K562 (cell line): ENCODE measurements around the gene ARF5.

Experiments used
- CAMTA2 ChIP-seq: fragments of 250-450 bp; sonication (Bioruptor Pico); conservative IDR thresholded peaks from 2 replicates; pipeline ENCODE4 v1.5.1; 2022
- CTCF ChIP-seq, 3 experiments: IDR thresholded peaks in 2 of 3; conservative IDR thresholded peaks in 1 of 3; 2 replicates each; pipeline ENCODE4 v1.5.1; 2011 to 2012; ENCODE audit warnings: low read length in 3 of 3, mild to moderate bottlenecking in 3 of 3, control low read depth in 2 of 3, improper control_type of control experiment in 1 of 3, inconsistent platforms in 1 of 3, low read depth in 1 of 3, mixed read lengths in 1 of 3, moderate library complexity in 1 of 3; ENCODE audit not compliant: insufficient read depth in 2 of 3
- ELF2 ChIP-seq: fragments of 250-450 bp; sonication (Bioruptor Pico); IDR thresholded peaks from 2 replicates; pipeline ENCODE4 v1.5.0; 2021; ENCODE audit warnings: mild to moderate bottlenecking
- ELK1 ChIP-seq: sonication (generic); formaldehyde crosslinking; IDR thresholded peaks from 2 replicates; pipeline ENCODE4 v1.8.1; 2022; ENCODE audit warnings: missing genetic modification reagents
- HNRNPL ChIP-seq: fragments of 200-400 bp; formaldehyde crosslinking; IDR thresholded peaks from 2 replicates; pipeline ENCODE4 v1.6.1; 2017; ENCODE audit warnings: low read depth, mild to moderate bottlenecking, low read length
- NONO ChIP-seq, 2 experiments: fragments of 200-400 bp in 1 of 2; fragments of 450-650 bp in 1 of 2; formaldehyde crosslinking in 1 of 2; IDR thresholded peaks; 2 replicates each; pipeline ENCODE4 v1.6.1; 2017; ENCODE audit warnings: low read depth in 2 of 2, mild to moderate bottlenecking in 2 of 2, moderate library complexity in 2 of 2, low read length in 1 of 2
- POLR2A ChIP-seq: fragments of 450-650 bp; conservative IDR thresholded peaks from 2 replicates; pipeline ENCODE4 v1.6.1; 2016
- SAFB2 ChIP-seq: fragments of 200-400 bp; formaldehyde crosslinking; IDR thresholded peaks from 2 replicates; pipeline ENCODE4 v1.6.1; 2018; ENCODE audit warnings: borderline replicate concordance, low read length, low read depth, moderate library complexity; ENCODE audit not compliant: severe bottlenecking
- TBL1XR1 ChIP-seq, 2 experiments: IDR thresholded peaks; 2 replicates each; pipeline ENCODE4 v1.6.1; 2012; ENCODE audit warnings: improper control_type of control experiment in 2 of 2, low read length in 2 of 2, mild to moderate bottlenecking in 1 of 2
- XRCC3 ChIP-seq: fragments of 450-650 bp; IDR thresholded peaks from 2 replicates; pipeline ENCODE4 v1.6.1; 2017; ENCODE audit warnings: mild to moderate bottlenecking, moderate library complexity
- YY1 ChIP-seq, 3 experiments: IDR thresholded peaks; 2 replicates each; pipeline ENCODE4 v1.6.1; 2011; ENCODE audit warnings: low read length in 2 of 3, mild to moderate bottlenecking in 2 of 3, moderate library complexity in 2 of 3, borderline replicate concordance in 1 of 3, control low read depth in 1 of 3, low read depth in 1 of 3; ENCODE audit not compliant: insufficient read depth in 3 of 3, insufficient replicate concordance in 2 of 3, control insufficient read depth in 1 of 3, insufficient read length in 1 of 3; ENCODE audit errors: extremely low read depth in 1 of 3
- ZNF217 ChIP-seq: sonication (generic); formaldehyde crosslinking; IDR thresholded peaks from 2 replicates; pipeline ENCODE4 v1.8.0; 2022; ENCODE audit warnings: mild to moderate bottlenecking, missing genetic modification reagents
- TF ChIP-seq, protein P1 (sequence below): sonication (generic); formaldehyde crosslinking; IDR thresholded peaks from 2 replicates; pipeline ENCODE4 v1.9.0; 2022; ENCODE audit warnings: mild to moderate bottlenecking, missing genetic modification reagents
- TF ChIP-seq, protein P2 (sequence below): sonication (generic); formaldehyde crosslinking; IDR thresholded peaks from 2 replicates; pipeline ENCODE4 v1.8.1; 2023; ENCODE audit warnings: mild to moderate bottlenecking, missing genetic modification reagents

DNA sequence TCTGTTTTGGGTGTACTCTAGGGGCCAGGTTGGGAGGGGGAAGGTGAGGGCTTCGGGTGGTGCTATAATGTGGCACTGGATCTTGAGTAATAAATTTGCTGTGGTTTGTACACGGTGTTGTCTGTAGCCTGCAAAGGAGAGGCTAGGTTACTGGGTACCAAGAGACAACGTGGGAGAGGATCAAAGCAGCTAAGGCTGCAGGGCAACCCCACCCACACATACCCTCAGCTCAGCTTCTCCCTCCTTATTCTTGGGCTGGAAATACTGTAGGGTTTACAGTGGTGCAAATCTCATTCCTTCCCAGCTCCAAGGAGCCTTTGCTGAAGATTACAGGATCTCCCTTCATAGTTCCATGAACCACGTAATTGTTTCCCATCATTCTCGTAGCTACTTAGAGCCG lies 3.4 kb downstream of the ARF5 start:
- TF ChIP-seq, protein P1, sequence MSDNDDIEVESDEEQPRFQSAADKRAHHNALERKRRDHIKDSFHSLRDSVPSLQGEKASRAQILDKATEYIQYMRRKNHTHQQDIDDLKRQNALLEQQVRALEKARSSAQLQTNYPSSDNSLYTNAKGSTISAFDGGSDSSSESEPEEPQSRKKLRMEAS (CRISPR knock-in tag) = no peak
- TF ChIP-seq CTCF (IDR thresholded peaks at IDR 0.05 in 2 of 3, conservative IDR thresholded peaks at IDR 0.05 in 1 of 3; ENCODE audit: insufficient read depth in 2 of 3, low read depth in 1 of 3, low read length in 3 of 3) (no peak), CAMTA2 (CRISPR knock-in tag) (no peak), YY1 (IDR thresholded peaks at IDR 0.05; ENCODE audit: borderline replicate concordance in 1 of 3, control insufficient read depth in 1 of 3, extremely low read depth in 1 of 3, insufficient read depth in 3 of 3, insufficient read length in 1 of 3, insufficient replicate concordance in 2 of 3, low read depth in 1 of 3, low read length in 2 of 3) (no peak), TBL1XR1 (IDR thresholded peaks at IDR 0.05; ENCODE audit: low read length in 2 of 2) (no peak), POLR2A (no peak), ELK1 (CRISPR knock-in tag) (no peak), NONO (IDR thresholded peaks at IDR 0.05; ENCODE audit: low read depth in 2 of 2, low read length in 1 of 2) (no peak), ELF2 (CRISPR knock-in tag) (no peak), XRCC3 (no peak), ZNF217 (CRISPR knock-in tag) (no peak), HNRNPL (no peak), SAFB2 (no peak)
- TF ChIP-seq, protein P2, sequence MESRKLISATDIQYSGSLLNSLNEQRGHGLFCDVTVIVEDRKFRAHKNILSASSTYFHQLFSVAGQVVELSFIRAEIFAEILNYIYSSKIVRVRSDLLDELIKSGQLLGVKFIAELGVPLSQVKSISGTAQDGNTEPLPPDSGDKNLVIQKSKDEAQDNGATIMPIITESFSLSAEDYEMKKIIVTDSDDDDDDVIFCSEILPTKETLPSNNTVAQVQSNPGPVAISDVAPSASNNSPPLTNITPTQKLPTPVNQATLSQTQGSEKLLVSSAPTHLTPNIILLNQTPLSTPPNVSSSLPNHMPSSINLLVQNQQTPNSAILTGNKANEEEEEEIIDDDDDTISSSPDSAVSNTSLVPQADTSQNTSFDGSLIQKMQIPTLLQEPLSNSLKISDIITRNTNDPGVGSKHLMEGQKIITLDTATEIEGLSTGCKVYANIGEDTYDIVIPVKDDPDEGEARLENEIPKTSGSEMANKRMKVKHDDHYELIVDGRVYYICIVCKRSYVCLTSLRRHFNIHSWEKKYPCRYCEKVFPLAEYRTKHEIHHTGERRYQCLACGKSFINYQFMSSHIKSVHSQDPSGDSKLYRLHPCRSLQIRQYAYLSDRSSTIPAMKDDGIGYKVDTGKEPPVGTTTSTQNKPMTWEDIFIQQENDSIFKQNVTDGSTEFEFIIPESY (CRISPR knock-in tag) = no peak
